Breast epithelium (tissue), 3 donors: ENCODE measurements around the gene FNBP1.

Experiments used
- POLR2A ChIP-seq: fragments of 450-650 bp; IDR thresholded peaks from one replicate; pipeline ENCODE4 v1.6.1; 2016; ENCODE audit warnings: antibody characterized with exemption, mild to moderate bottlenecking, moderate library complexity
- TF ChIP-seq, protein P1 (sequence below), 3 donors: fragments of 450-650 bp; IDR thresholded peaks; one replicate each; pipeline ENCODE4 v1.5.1; 2016 to 2017; ENCODE audit warnings: antibody characterized with exemption in 3 of 3, mild to moderate bottlenecking in 3 of 3, moderate library complexity in 3 of 3

- TF ChIP-seq, protein P1, sequence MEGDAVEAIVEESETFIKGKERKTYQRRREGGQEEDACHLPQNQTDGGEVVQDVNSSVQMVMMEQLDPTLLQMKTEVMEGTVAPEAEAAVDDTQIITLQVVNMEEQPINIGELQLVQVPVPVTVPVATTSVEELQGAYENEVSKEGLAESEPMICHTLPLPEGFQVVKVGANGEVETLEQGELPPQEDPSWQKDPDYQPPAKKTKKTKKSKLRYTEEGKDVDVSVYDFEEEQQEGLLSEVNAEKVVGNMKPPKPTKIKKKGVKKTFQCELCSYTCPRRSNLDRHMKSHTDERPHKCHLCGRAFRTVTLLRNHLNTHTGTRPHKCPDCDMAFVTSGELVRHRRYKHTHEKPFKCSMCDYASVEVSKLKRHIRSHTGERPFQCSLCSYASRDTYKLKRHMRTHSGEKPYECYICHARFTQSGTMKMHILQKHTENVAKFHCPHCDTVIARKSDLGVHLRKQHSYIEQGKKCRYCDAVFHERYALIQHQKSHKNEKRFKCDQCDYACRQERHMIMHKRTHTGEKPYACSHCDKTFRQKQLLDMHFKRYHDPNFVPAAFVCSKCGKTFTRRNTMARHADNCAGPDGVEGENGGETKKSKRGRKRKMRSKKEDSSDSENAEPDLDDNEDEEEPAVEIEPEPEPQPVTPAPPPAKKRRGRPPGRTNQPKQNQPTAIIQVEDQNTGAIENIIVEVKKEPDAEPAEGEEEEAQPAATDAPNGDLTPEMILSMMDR (IDR thresholded peaks at IDR 0.05) = no peak
- no peak for TF ChIP-seq POLR2A
Observed at GRCh38 chr9:130001190-130001589, 41.8 kb downstream of the FNBP1 start.
